DND-41 (cell line): ENCODE measurements around the gene PRKAR2B.

Experiments
- ATAC-seq: fragments of 200-7000 bp; cut with Tn5 transposase; 3 replicates; pipeline ENCODE4 v1.9.1; 2021; ENCODE audit warnings: low read depth; ENCODE audit not compliant: insufficient read depth
- DNase-seq: peaks from one replicate; pipeline ENCODE4 v3.0.0-alpha.2; 2020
- H2AFZ ChIP-seq: 2 replicates; pipeline ENCODE4 v1.6.0; 2012; ENCODE audit warnings: low read depth, low read length
- H3K27ac ChIP-seq: 2 replicates; pipeline ENCODE4 v1.5.1; 2012; ENCODE audit warnings: low read length, inconsistent platforms
- H3K27me3 ChIP-seq: fragments of 200-600 bp; sonication (generic); 2 replicates; pipeline ENCODE4 v1.6.0; 2012; ENCODE audit warnings: low read length, mild to moderate bottlenecking, inconsistent platforms; ENCODE audit not compliant: insufficient read depth, poor library complexity
- H3K36me3 ChIP-seq: 2 replicates; pipeline ENCODE4 v1.5.1; 2012; ENCODE audit warnings: low read length, inconsistent platforms; ENCODE audit not compliant: insufficient read depth
- H3K4me1 ChIP-seq: 2 replicates; pipeline ENCODE4 v1.5.1; 2012; ENCODE audit warnings: mild to moderate bottlenecking, low read length; ENCODE audit not compliant: insufficient read depth
- H3K4me2 ChIP-seq: 2 replicates; pipeline ENCODE4 v1.6.0; 2012; ENCODE audit warnings: mild to moderate bottlenecking, moderate library complexity, low read length, inconsistent platforms; ENCODE audit not compliant: insufficient read depth
- H3K4me3 ChIP-seq, 2 experiments: fragments of 200-600 bp in 1 of 2; shearing (Covaris generic) in 1 of 2; 2 replicates each; pipeline ENCODE4 v1.5.1; 2012 to 2016; ENCODE audit warnings: inconsistent platforms in 2 of 2, low read length in 2 of 2, mild to moderate bottlenecking in 2 of 2, low read depth in 1 of 2, moderate library complexity in 1 of 2
- H3K79me2 ChIP-seq: 2 replicates; pipeline ENCODE4 v1.6.0; 2012; ENCODE audit warnings: low read length, inconsistent platforms; ENCODE audit not compliant: insufficient read depth
- H3K9ac ChIP-seq: 2 replicates; pipeline ENCODE4 v1.6.0; 2012; ENCODE audit warnings: low read depth, mild to moderate bottlenecking, inconsistent platforms, low read length, moderate library complexity
- H3K9me3 ChIP-seq: 2 replicates; pipeline ENCODE4 v1.5.1; 2012; ENCODE audit warnings: low read length, moderate library complexity, mild to moderate bottlenecking, inconsistent platforms; ENCODE audit not compliant: insufficient read depth, severe bottlenecking
- H4K20me1 ChIP-seq: 2 replicates; pipeline ENCODE4 v1.6.0; 2012; ENCODE audit warnings: low read length; ENCODE audit not compliant: insufficient read depth
- CTCF ChIP-seq: IDR thresholded peaks from 2 replicates; pipeline ENCODE4 v1.5.1; 2012; ENCODE audit warnings: borderline replicate concordance, low read length, moderate library complexity, mild to moderate bottlenecking; ENCODE audit not compliant: poor library complexity, severe bottlenecking; ENCODE audit errors: extremely low read depth
- EZH2 ChIP-seq: IDR thresholded peaks from 3 replicates; pipeline ENCODE4 v1.6.1; 2012; ENCODE audit warnings: borderline replicate concordance, low read depth, mild to moderate bottlenecking, moderate library complexity, low read length, inconsistent platforms; ENCODE audit not compliant: severe bottlenecking

Gene PRKAR2B

GRCh38 chr7:107203607-107204006, 159.1 kb downstream of the PRKAR2B start:
- TF ChIP-seq EZH2 (no peak), CTCF (no peak)
- ATAC-seq, result no peak
- Histone ChIP-seq H4K20me1 (no peaks in the 10 kb centered on the region), H3K4me2 (no peak overlapping the region), H3K4me3 (no peak overlapping the region), H3K4me1 (no peaks in the 10 kb centered on the region), H3K27me3 (no peaks in the 10 kb centered on the region), H3K27ac (no peak overlapping the region), H2AFZ (no peak overlapping the region), H3K9ac (no peak overlapping the region), H3K36me3 (peaks cover 88% of the 10 kb centered on the region), H3K9me3 (no peaks in the 10 kb centered on the region), H3K79me2 (no peaks in the 10 kb centered on the region)
- DNase-seq, result no peak

- TF ChIP-seq EZH2 (no peak), CTCF (no peak)
- Histone ChIP-seq H3K27ac (no peak overlapping the region), H3K4me2 (no peak overlapping the region), H3K36me3 (peaks cover 82% of the 10 kb centered on the region), H3K4me3 (no peak overlapping the region), H3K27me3 (no peaks in the 10 kb centered on the region), H3K79me2 (no peaks in the 10 kb centered on the region), H3K9ac (no peak overlapping the region), H3K9me3 (no peaks in the 10 kb centered on the region), H3K4me1 (no peaks in the 10 kb centered on the region), H2AFZ (no peak overlapping the region), H4K20me1 (no peaks in the 10 kb centered on the region)
- no peak for DNase-seq
- no peak for ATAC-seq
Measured at GRCh38 chr7:107206136-107206535, 161.6 kb downstream of the PRKAR2B start.

GRCh38 chr7:107206706-107207105, 162.2 kb downstream of the PRKAR2B start:
- Histone ChIP-seq H3K4me1 (no peaks in the 10 kb centered on the region), H3K79me2 (no peaks in the 10 kb centered on the region), H3K27ac (no peak overlapping the region), H4K20me1 (no peaks in the 10 kb centered on the region), H3K9ac (no peak overlapping the region), H3K4me2 (no peak overlapping the region), H3K4me3 (no peak overlapping the region), H3K27me3 (no peaks in the 10 kb centered on the region), H2AFZ (no peak overlapping the region), H3K36me3 (peaks cover 76% of the 10 kb centered on the region), H3K9me3 (no peaks in the 10 kb centered on the region)
- DNase-seq, result no peak
- ATAC-seq, result no peak
- TF ChIP-seq EZH2 (no peak), CTCF (no peak)

- no peaks in the 10 kb centered on the region for H3K9me3 ChIP-seq
- no peaks in the 10 kb centered on the region for H3K79me2 ChIP-seq
- DNase-seq (no peak), ATAC-seq (no peak)
- H3K4me2 ChIP-seq, result no peak overlapping the region
- H3K27ac ChIP-seq, result no peak overlapping the region
- H4K20me1 ChIP-seq, result no peaks in the 10 kb centered on the region
- no peak overlapping the region for H3K4me3 ChIP-seq
- no peaks in the 10 kb centered on the region for H3K4me1 ChIP-seq
- no peak overlapping the region for H2AFZ ChIP-seq
- H3K9ac ChIP-seq, result no peak overlapping the region
- TF ChIP-seq CTCF, result no peak
- no peak for TF ChIP-seq EZH2
- no peaks in the 10 kb centered on the region for H3K27me3 ChIP-seq
- H3K36me3 ChIP-seq, result peaks cover 69% of the 10 kb centered on the region
Measured at GRCh38 chr7:107207459-107207858, 163.0 kb downstream of the PRKAR2B start.
